ENCODE measurements around the gene PLCB4. TPM values are rescaled to one million over a fixed set of nuclear protein-coding genes. Genes with fewer than 3 reads are reported as not detected.
A peak's percentile ranks its signal among the peaks of the same experiment; 100 is the strongest.

Gene PLCB4
- total RNA-seq, 1 donor from 2014 or later = 53.3 TPM

DNA sequence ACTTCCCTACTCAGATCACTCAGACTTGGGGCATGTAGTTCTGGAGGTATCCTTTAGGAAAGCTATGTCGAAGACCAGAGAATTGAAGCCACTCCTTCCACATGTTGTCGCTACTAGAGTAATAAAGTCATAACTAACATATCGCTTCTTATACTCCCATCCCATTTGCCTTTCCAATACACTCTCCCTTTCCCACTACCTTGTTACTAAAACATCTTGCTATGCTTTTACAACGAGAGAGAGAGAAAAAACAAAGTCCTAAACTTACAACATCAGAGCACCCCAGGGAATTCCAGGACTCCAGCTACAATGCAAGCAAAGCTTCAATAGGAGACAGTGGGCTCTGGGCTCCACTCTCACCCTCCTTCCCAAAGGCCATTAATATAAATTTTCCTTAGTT is 440.4 kb downstream of the PLCB4 start:
- Mint-ChIP-seq H3K27ac (ENCODE audit: unreplicated experiment) (no peak overlapping the region), H3K4me1 (peaks cover 6% of the 10 kb centered on the region), H3K27me3 (ENCODE audit: low read depth) (peaks cover 92% of the 10 kb centered on the region), H3K9me3 (no peaks in the 10 kb centered on the region), H3K36me3 (ENCODE audit: low read depth) (no peaks in the 10 kb centered on the region), H3K4me3 (peak overlapping the region; percentile 31)
- TF ChIP-seq, protein P1, sequence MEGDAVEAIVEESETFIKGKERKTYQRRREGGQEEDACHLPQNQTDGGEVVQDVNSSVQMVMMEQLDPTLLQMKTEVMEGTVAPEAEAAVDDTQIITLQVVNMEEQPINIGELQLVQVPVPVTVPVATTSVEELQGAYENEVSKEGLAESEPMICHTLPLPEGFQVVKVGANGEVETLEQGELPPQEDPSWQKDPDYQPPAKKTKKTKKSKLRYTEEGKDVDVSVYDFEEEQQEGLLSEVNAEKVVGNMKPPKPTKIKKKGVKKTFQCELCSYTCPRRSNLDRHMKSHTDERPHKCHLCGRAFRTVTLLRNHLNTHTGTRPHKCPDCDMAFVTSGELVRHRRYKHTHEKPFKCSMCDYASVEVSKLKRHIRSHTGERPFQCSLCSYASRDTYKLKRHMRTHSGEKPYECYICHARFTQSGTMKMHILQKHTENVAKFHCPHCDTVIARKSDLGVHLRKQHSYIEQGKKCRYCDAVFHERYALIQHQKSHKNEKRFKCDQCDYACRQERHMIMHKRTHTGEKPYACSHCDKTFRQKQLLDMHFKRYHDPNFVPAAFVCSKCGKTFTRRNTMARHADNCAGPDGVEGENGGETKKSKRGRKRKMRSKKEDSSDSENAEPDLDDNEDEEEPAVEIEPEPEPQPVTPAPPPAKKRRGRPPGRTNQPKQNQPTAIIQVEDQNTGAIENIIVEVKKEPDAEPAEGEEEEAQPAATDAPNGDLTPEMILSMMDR (conservative IDR thresholded peaks at IDR 0.05) = no peak
- no peak for DNase-seq (ENCODE audit: low read depth, low spot score)

DNA sequence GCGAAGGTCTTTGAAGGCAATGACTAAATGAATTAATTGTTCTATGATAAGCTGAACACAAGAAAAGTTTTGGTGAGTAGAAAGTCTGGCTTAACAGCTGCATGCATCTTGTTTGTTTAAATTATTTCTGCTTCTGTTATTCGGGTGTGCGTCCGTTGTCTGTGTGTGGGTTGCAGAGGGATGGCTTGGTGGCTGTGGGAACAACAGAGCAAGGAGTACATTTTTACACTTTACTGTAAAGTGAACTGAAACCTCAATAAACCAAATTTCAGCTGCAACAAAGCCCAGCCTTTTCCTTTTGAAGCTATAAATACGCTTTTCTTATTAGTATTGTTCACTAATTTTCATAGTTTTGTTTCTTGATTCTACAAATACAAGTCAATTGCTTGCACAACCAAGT is 442.0 kb downstream of the PLCB4 start:
- no peak for DNase-seq (ENCODE audit: low read depth, low spot score)
- TF ChIP-seq, protein P1 (conservative IDR thresholded peaks at IDR 0.05) = no peak
- peaks cover 22% of the 10 kb centered on the region for H3K4me1 Mint-ChIP-seq
- H3K4me3 Mint-ChIP-seq = no peak overlapping the region
- H3K27ac Mint-ChIP-seq (ENCODE audit: unreplicated experiment) = no peak overlapping the region
- H3K36me3 Mint-ChIP-seq (ENCODE audit: low read depth) = no peaks in the 10 kb centered on the region
- H3K27me3 Mint-ChIP-seq (ENCODE audit: low read depth) = peaks cover 95% of the 10 kb centered on the region
- H3K9me3 Mint-ChIP-seq = no peaks in the 10 kb centered on the region

DNA sequence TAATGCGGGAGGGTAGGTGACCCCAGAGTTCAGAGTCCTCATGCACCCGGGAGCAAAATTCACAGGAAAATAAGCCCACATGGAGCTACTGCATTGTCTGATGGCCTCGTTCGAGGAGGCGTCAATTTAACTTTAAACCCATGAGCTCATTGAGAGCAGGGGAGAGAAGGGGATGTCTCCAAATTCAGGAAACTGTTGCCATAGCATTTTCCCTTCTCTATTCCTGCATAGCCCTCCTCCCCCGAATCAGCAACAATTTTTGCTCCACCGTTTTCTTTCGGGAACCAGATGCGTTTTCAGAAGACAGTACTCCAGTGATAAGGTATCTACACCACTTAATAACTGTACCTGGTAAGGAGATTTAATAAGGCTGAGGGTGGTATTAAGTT is 445.2 kb downstream of the PLCB4 start:
- no peak overlapping the region for H3K27ac Mint-ChIP-seq (ENCODE audit: unreplicated experiment)
- TF ChIP-seq, protein P1 (conservative IDR thresholded peaks at IDR 0.05) = no peak
- H3K36me3 Mint-ChIP-seq (ENCODE audit: low read depth) = no peaks in the 10 kb centered on the region
- peaks cover 94% of the 10 kb centered on the region for H3K27me3 Mint-ChIP-seq (ENCODE audit: low read depth)
- DNase-seq (ENCODE audit: low read depth, low spot score) = no peak
- H3K9me3 Mint-ChIP-seq = no peaks in the 10 kb centered on the region
- H3K4me3 Mint-ChIP-seq = peak overlapping the region; percentile 84
- H3K4me1 Mint-ChIP-seq = peaks cover 38% of the 10 kb centered on the region

DNA sequence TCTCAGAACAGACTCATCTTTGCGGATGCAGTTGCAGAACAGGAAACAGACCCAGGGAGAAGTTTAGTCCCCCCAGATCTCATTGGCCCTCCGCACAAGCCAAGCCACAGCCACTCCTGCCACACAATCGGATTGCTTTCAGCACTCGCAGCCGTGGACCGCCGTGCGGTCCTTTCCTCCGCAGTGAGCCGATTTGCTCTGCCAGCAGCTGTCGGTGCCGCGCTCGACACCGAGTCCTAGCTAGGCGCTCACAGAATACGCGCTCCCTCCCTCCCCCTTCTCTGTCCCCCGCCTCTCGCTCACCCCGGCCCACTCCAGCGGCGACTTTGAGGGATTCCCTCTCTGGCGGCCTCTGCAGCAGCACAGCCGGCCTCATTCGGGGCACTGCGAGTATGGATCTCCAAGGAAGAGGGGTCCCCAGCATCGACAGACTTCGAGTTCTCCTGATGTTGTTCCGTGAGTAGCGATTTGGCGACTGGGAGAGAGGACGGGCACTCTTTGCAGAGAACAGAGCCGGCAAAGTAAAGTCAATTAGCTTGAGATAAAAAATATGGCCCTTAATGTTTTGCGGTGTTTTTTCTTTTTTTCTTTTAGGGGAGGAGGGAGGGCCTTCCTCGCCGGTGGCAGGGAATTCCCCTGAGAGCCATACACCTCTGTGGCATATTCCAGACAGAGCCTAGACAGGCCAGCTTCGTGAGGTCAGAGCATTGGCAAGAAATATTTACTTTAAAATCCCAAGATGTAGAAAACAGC is 445.8 kb downstream of the PLCB4 start, which contains the start of gene LAMP5:
Gene LAMP5, plus strand, starts transcription at position 130 of the 753 bp plus-strand sequence. Its CDS starts 263 bp downstream, at position 393.
- TF ChIP-seq, protein P1 (conservative IDR thresholded peaks at IDR 0.05) = no peak
- Mint-ChIP-seq H3K9me3 (no peaks in the 10 kb centered on the region), H3K36me3 (ENCODE audit: low read depth) (no peaks in the 10 kb centered on the region)

DNA sequence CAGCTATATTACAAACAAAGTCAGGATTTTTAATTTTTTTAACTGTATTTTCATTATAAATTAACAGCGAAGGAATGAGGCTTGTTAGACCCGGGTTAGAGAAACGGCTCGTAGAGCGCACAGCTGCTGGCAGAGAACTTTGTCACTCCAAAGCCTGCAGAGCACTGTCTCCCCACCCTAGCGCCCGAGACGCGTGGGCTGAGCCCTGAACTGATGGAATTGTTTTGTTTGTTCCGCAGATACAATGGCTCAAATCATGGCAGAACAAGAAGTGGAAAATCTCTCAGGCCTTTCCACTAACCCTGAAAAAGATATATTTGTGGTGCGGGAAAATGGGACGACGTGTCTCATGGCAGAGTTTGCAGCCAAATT is 446.3 kb downstream of the PLCB4 start:
- Mint-ChIP-seq H3K27ac (ENCODE audit: unreplicated experiment) (no peak overlapping the region), H3K4me1 (peaks cover 45% of the 10 kb centered on the region), H3K27me3 (ENCODE audit: low read depth) (peaks cover 90% of the 10 kb centered on the region), H3K4me3 (peak overlapping the region; percentile 84), H3K9me3 (no peaks in the 10 kb centered on the region), H3K36me3 (ENCODE audit: low read depth) (no peaks in the 10 kb centered on the region)
- TF ChIP-seq, protein P1 (conservative IDR thresholded peaks at IDR 0.05) = no peak
- no peak for DNase-seq (ENCODE audit: low read depth, low spot score)

More for the DNA sequence above, 445.8 kb downstream of the PLCB4 start, which contains the start of gene LAMP5:
- peak within 1 kb of the TSS; percentile 46 for H3K27ac Mint-ChIP-seq (ENCODE audit: unreplicated experiment)
- H3K4me1 Mint-ChIP-seq = peaks cover 39% of the 10 kb centered on the region
- DNase-seq (ENCODE audit: low read depth, low spot score) = peak; percentile 55
- peak within 1 kb of the TSS; percentile 84 for H3K4me3 Mint-ChIP-seq
- peaks cover 90% of the 10 kb centered on the region for H3K27me3 Mint-ChIP-seq (ENCODE audit: low read depth)

Data from neural crest cell (in vitro differentiated cells).